COLO829 (cell line): ENCODE measurements around the gene LRMDA.

Experiments used
- DNase-seq: peaks from one replicate; pipeline ENCODE4 v3.0.0; 2012; ENCODE audit warnings: low spot score

The LRMDA gene

DNA sequence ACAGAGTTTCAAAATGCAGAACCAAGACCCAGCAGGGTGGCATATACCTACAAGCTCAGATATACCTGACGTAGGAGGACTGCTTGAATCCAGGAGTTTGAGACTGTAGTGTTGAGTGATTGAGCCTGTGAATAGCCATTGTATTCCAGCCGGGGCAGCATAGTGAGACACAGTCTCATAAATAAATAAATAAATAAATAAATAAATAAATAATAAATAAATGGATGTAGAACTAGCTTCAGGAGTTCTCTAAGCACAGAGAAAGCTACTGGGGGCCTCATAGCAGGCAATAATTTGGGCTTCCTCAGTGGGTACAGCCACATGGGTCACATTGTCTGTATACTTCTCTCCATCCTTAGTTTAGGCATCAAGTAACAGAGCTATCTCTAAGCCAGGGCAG is 906.8 kb downstream of the LRMDA start:
- no peak for DNase-seq

- DNase-seq, result no peak
These were observed 910.3 kb downstream of the LRMDA start for GRCh38 chr10:76341740-76342139.

- no peak for DNase-seq
These were observed 911.6 kb downstream of the LRMDA start for GRCh38 chr10:76342996-76343395.

DNA sequence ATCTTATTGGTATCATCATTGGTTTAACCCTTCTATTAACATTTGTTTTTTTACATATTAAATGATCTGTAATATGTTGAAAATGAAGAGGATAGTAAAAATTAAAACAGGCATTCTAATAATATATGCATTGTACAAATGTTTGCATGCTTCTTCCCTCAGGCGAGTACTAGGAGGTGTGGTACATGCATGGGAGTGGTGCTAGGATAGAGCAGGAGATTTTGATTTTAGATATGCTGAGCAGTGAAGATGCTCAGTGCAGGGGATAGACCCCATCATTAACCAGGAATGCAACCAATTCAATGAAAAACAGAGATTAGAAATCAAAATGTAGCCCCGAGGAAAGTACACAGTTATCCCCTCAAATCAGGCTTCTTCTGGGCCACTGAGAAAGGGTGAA is 916.4 kb downstream of the LRMDA start:
- DNase-seq, result no peak

DNA sequence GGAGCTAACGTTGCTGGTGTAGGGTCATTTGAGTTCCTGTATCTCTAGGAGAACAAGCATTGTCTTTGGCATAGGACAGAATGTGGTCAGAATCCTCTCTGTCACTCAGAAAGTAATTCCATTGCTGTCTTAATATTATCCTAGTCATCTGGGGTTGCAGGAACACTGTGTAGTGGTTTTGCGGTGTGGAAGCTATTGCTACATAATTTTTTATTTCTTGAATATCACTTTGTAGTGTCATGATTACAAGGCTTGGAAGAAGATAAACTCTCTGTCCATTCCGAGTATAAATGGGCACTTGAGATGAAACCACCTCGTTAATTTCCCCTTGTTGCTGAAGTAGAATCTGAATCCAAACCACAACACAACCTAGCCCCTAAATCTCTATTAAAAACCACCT is 919.2 kb downstream of the LRMDA start:
- DNase-seq, result no peak

DNA sequence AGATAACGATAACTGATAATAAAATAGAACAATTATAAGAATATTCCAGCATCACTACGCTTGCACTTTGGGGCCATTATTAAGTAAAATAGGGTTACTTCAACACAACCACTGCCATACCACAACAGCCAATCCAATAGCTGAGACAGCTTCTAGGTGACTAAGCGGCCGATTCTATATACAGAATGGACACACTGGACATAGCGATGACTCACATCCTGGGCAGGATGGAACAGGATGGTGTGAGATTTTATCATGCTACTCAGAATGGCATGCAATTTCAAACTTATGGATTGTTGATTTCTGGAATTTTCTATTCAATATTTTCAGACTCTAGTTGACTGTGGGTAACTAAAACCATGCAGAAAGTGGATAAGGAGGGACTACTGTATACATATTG is 920.9 kb downstream of the LRMDA start:
- peak; percentile 51 for DNase-seq

DNA sequence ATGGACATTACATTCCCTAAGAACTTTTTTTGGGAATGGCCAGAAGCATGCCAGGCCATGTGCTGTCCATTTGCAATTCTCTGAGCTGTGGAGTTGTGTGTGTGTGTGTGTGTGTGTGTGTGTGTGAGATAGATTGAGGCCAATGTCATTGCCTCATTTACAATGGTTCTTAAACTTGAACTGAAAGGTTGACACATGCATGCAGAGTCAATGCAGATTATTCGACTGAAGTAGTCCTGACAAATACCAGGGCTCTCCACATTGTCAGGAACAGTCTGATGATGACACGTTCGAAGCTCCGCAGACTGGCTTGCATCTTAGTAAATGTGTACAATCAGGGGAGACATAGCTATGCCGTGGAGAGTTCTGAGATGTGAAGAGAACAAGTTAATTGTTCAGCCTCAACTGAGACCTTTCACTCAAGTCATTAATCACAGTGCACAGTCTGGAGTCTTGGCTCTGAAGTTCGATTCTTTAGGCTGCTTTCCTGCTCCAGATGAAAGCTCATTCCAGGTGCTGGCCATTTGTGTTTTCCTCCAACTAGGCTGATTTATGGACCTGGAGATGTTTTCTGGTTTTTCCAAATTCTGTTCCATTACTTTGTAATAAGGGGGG is 921.9 kb downstream of the LRMDA start:
- no peak for DNase-seq

DNA sequence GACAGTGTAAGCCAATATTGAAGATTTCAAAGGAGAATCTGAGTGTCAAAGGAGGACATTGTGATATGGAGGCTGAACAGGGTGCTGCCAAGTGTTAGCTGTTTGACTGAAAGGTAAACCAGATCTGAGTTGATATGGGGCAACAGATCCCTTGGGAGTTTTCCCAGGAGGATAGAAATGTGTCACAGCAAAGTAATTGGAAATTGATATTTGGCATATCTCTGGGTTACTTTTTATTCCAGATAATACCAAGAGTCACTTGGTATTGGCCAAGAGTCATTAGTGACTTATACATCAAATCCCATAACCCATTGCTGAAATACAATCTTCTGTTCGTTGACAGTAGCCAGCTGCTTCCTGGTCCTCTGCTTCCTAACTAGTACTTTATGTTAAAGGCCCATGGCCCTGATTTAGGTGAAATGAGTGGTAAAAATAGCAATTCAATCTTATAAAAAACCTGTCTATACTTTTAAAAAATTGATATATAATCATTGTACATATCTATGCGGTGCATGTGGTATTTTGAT is 922.9 kb downstream of the LRMDA start:
- no peak for DNase-seq

DNA sequence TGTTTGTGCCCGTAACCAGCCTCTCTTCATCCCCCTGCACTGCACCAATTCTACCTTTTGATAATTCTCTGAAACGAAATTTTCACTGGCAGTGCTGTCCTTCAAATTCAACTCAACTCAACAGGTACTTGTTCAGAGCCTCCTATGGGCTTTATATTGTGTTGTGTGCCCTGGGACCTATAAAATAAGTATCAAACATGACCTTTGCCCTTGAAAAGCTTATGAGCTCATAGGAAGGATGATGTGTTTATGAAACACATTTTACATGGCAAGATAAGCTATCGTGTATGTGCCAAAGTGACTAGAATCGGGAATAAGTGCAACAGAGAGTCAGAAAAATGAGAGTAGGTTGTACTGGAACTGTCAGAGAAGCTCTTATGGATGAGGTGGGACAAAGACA is 923.5 kb downstream of the LRMDA start:
- DNase-seq, result no peak

- DNase-seq, result no peak
These were observed 925.1 kb downstream of the LRMDA start for GRCh38 chr10:76356557-76356956.

DNA sequence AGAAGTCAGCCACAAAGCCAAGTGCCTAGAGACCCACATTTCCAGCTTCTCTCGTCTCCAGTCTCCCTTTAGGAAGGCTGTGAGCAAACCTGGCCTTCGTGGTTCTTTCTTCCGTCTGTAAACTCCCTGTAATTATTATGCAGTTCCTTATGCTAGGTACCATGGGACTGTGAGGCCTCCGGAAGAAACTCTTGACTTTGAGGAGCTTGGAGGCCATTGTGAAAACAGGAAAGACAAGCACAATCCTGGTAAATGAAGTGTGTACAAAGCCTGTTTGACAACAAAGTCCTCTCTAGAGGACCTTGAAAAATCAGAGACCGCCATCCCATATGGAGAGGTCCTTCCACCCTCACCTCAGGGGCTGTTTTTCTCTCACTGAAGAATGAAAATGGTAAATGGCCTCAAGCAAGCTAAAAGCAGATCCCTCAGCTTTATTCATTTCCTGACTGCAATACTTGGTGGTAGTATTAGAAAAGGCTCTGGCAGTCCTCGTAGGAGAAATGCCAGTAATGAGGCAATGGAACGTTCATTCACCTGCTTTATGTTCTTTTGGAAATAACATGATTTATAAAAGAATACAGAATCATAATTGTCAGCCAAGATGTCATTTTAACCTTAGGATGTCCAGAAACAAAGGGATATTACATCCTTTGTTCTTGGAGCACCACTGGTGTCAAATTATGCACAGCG is 926.4 kb downstream of the LRMDA start:
- no peak for DNase-seq

DNA sequence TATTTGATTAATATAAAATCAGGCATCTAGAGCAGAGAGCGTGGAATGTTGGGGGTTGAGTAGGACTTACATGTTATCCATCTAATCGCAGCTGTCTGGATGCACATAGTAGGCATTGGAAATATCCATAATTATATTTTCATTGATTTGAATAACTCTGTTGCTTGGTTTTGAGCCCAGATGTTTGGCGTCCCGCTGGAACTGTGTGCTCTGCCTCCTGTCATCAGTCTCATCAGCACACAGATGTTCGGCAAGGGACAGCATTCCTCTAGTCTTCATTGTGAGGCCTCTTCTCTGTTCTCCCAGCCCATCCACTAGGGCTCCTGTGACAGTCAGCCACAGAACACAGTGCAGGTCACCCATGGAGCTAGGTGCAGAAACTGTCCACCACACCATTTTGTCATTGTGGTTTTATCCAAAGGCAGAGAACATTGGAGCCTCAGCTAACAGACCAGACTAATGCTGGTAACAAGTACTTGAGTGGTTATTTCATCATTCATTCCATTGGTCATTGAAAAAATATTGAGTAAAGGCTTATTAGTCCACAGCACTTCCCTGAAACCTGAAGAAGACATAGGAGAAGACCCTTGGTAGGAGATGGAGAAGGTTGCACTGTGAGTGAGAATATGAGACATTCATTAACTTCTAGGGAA is 927.4 kb downstream of the LRMDA start:
- no peak for DNase-seq

DNA sequence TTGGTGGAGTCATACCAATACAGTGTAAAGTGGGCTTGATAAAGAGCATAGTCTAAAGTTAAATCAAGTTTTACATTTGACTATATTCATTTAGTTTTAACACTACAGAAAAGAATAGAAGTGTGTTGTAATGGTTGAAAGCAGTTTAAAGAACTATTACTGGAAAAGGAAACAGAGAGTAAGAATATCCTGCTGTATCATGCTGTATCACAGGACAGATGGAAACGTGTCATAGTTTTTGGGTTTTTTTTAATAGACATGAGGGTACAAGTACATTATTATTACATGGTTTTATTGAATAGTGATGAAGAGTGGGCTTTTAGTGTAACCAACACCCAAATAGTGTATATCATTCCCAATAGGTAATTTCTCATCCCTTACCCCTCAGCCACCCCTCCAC is 944.3 kb downstream of the LRMDA start:
- no peak for DNase-seq

- no peak for DNase-seq
These were observed 951.0 kb downstream of the LRMDA start for GRCh38 chr10:76382381-76382851.

- DNase-seq, result no peak
These were observed 957.0 kb downstream of the LRMDA start for GRCh38 chr10:76388321-76389023.

GRCh38 chr10:76393875-76394706 is 962.7 kb downstream of the LRMDA start:
- no peak for DNase-seq

GRCh38 chr10:76394707-76395042 is 963.3 kb downstream of the LRMDA start:
- DNase-seq, result no peak

DNA sequence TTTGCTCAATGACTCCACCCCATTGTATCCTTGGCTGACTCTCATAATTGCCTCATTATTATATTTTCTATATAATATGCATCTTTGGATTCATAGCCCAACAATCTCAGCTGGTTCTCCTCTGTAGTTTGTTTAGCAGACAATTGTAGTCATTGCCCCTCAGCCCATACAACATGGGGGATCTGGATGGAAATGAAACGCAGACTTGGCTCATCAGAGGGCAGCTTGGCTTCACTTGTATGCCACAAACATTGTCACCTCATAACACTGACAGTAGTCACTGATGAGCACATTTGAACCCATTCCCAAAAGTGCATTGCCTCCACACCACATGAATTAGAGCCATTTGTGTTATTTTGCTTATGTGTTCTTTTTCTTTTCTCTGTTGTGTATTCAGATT is 963.8 kb downstream of the LRMDA start:
- no peak for DNase-seq

- no peak for DNase-seq
These were observed 964.7 kb downstream of the LRMDA start for GRCh38 chr10:76396134-76396533.

GRCh38 chr10:76397181-76398042 is 966.0 kb downstream of the LRMDA start:
- no peak for DNase-seq
